ENCODE data around the gene MYO9B. TPM values are rescaled to one million over a fixed set of nuclear protein-coding genes. Genes with fewer than 3 reads are reported as not detected.

Gene MYO9B
- total RNA-seq, 5 donors from 2014 or later (not counting 1 experiment from before 2014, with no cell fraction given) = 185 to 220 (median 202) TPM

GRCh38 chr19:17076543-17076991 lies 990 bp downstream of the MYO9B start:
- DNase-seq = peak in 14 of 35 experiments; percentile 8 to 49 (median 18)
- Mint-ChIP-seq H3K27me3 (no peaks in the 10 kb centered on the region), H3K27ac (peak overlapping the region; percentile 87 to 95), H3K9me3 (no peaks in the 10 kb centered on the region), H3K4me1 (peaks cover 58 to 71% (median 70%) of the 10 kb centered on the region in 3 donors), H3K36me3 (no peaks in the 10 kb centered on the region), H3K4me3 (peak overlapping the region; percentile 95 to 99 (median 97))
- WGBS (ENCODE audit: insufficient coverage) = 0% methylated on average over 8 of the region's 12 CpGs
- Histone ChIP-seq H3K9me3 (no peaks in the 10 kb centered on the region), H3K27ac (ENCODE audit: low read length) (peak overlapping the region; percentile 37), H3K36me3 (ENCODE audit: control insufficient read depth in 2 of 2, extremely low read depth in 1 of 2, insufficient read depth in 1 of 2, low read length in 1 of 2) (peaks cover 0 to 2% of the 10 kb centered on the region in 2 donors), H3K27me3 (replicated peaks in 1 of 2; ENCODE audit: control insufficient read depth in 2 of 2, extremely low read depth in 1 of 2, insufficient read depth in 2 of 2, low read length in 1 of 2) (no peaks in the 10 kb centered on the region), H3K4me1 (ENCODE audit: control insufficient read depth in 1 of 2, extremely low read depth in 1 of 2, insufficient read depth in 2 of 2, low read length in 2 of 2) (peaks cover 22 to 74% of the 10 kb centered on the region in 2 experiments), H3K4me3 (ENCODE audit: control insufficient read depth in 1 of 2, extremely low read depth in 1 of 2, low read length in 1 of 2) (peak overlapping the region; percentile 74 to 82)
- no peak for ATAC-seq (replicated peaks in 1 of 4)
- POLR2A ChIA-PET = interaction anchor here in 1 of 2 donors (0.6 to 1.7 kb wide), 3 partner anchors 49 to 533 kb away, joined by 3 to 5 read pairs (median 3); no protein-coding TSS in a partner anchor
- CTCF ChIA-PET = interaction anchor here in 1 of 2 donors (0.6 to 1.6 kb wide), 3 partner anchors 14 to 190 kb away, joined by 3 read pairs; no protein-coding TSS in a partner anchor

DNA sequence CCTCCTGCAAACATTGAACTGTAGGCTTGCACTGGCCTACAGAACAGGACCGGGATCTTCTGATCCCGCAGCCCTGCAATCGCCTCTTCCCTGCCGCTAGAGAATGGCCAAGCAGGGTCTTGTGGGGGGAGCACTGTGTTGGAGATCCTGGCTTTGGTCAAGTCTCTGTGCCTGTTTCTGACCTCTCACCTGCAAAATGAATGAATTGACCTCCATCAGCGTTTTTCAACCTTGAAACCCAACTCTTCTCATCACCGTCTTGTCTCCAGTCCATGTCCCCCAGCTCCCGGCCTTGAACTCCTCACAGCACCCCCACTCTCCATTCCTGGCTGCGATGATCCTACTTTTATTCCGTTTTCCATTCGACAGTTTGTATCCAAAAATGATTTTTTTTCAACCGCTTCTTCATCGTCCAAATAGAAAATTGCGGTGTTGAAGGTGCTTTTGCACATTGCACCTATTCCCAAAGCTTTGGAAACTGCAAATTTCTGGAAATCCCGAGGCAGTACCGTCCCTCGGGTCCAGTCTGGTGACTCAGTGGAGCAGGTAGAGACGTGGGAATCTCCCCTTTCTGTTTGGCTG lies 2.0 kb downstream of the MYO9B start:
- Histone ChIP-seq H3K9me3 (no peaks in the 10 kb centered on the region), H3K36me3 (ENCODE audit: control insufficient read depth in 2 of 2, extremely low read depth in 1 of 2, insufficient read depth in 1 of 2, low read length in 1 of 2) (peaks cover 2 to 5% of the 10 kb centered on the region in 2 donors), H3K4me1 (ENCODE audit: control insufficient read depth in 1 of 2, extremely low read depth in 1 of 2, insufficient read depth in 2 of 2, low read length in 2 of 2) (peaks cover 22 to 82% of the 10 kb centered on the region in 2 experiments), H3K4me3 (ENCODE audit: control insufficient read depth in 1 of 2, extremely low read depth in 1 of 2, low read length in 1 of 2) (no peak overlapping the region), H3K27ac (ENCODE audit: low read length) (no peak overlapping the region), H3K27me3 (replicated peaks in 1 of 2; ENCODE audit: control insufficient read depth in 2 of 2, extremely low read depth in 1 of 2, insufficient read depth in 2 of 2, low read length in 1 of 2) (no peaks in the 10 kb centered on the region)
- peak overlapping the region; percentile 95 to 99 (median 97) for H3K4me3 Mint-ChIP-seq
- ATAC-seq (replicated peaks in 1 of 4) (no peak), DNase-seq (no peak)
- POLR2A ChIA-PET = interaction anchor here in 1 of 2 donors (0.8 to 1.7 kb wide), 2 partner anchors 48 to 258 kb away, joined by 3 to 5 read pairs; no protein-coding TSS in a partner anchor
- H3K9me3 Mint-ChIP-seq = no peaks in the 10 kb centered on the region
- 95% methylated on average over 11 of the region's 17 CpGs for WGBS (ENCODE audit: insufficient coverage)
- CTCF ChIA-PET = no interaction called here
- peaks cover 67 to 80% (median 79%) of the 10 kb centered on the region in 3 donors for H3K4me1 Mint-ChIP-seq
- peak overlapping the region; percentile 40 to 87 for H3K27ac Mint-ChIP-seq
- no peaks in the 10 kb centered on the region for H3K36me3 Mint-ChIP-seq
- H3K27me3 Mint-ChIP-seq = no peaks in the 10 kb centered on the region

- H3K4me1 ChIP-seq (ENCODE audit: control insufficient read depth in 1 of 2, extremely low read depth in 1 of 2, insufficient read depth in 2 of 2, low read length in 2 of 2) = peaks cover 22 to 77% of the 10 kb centered on the region in 2 experiments
- H3K27ac ChIP-seq (ENCODE audit: low read length) = no peak overlapping the region
- Mint-ChIP-seq H3K27me3 (no peaks in the 10 kb centered on the region), H3K4me1 (peaks cover 70 to 83% (median 80%) of the 10 kb centered on the region in 3 donors), H3K4me3 (peak overlapping the region; percentile 95 to 99 (median 97)), H3K9me3 (no peaks in the 10 kb centered on the region), H3K36me3 (no peaks in the 10 kb centered on the region), H3K27ac (peak overlapping the region in 1 of 2 donors; percentile 84)
- H3K27me3 ChIP-seq (replicated peaks in 1 of 2; ENCODE audit: control insufficient read depth in 2 of 2, extremely low read depth in 1 of 2, insufficient read depth in 2 of 2, low read length in 1 of 2) = no peaks in the 10 kb centered on the region
- H3K9me3 ChIP-seq = no peaks in the 10 kb centered on the region
- 93% methylated on average over 6 of the region's 19 CpGs for WGBS (ENCODE audit: insufficient coverage)
- DNase-seq = no peak
- peaks cover 4 to 5% of the 10 kb centered on the region in 2 donors for H3K36me3 ChIP-seq (ENCODE audit: control insufficient read depth in 2 of 2, extremely low read depth in 1 of 2, insufficient read depth in 1 of 2, low read length in 1 of 2)
- POLR2A ChIA-PET = no interaction called here
- CTCF ChIA-PET = no interaction called here
- no peak overlapping the region for H3K4me3 ChIP-seq (ENCODE audit: control insufficient read depth in 1 of 2, extremely low read depth in 1 of 2, low read length in 1 of 2)
- no peak for ATAC-seq (replicated peaks in 1 of 4)
Observed at GRCh38 chr19:17078036-17078919, 2.7 kb downstream of the MYO9B start.

- POLR2A ChIA-PET = no interaction called here
- Mint-ChIP-seq H3K36me3 (no peaks in the 10 kb centered on the region), H3K4me3 (peak overlapping the region; percentile 56 to 70 (median 59)), H3K9me3 (no peaks in the 10 kb centered on the region), H3K4me1 (peaks cover 67 to 75% (median 75%) of the 10 kb centered on the region in 3 donors), H3K27ac (peak overlapping the region; percentile 84 to 86), H3K27me3 (no peaks in the 10 kb centered on the region)
- no peak for ATAC-seq (replicated peaks in 1 of 4)
- Histone ChIP-seq H3K27me3 (replicated peaks in 1 of 2; ENCODE audit: control insufficient read depth in 2 of 2, extremely low read depth in 1 of 2, insufficient read depth in 2 of 2, low read length in 1 of 2) (no peaks in the 10 kb centered on the region), H3K4me1 (ENCODE audit: control insufficient read depth in 1 of 2, extremely low read depth in 1 of 2, insufficient read depth in 2 of 2, low read length in 2 of 2) (peaks cover 21 to 74% of the 10 kb centered on the region in 2 experiments), H3K4me3 (ENCODE audit: control insufficient read depth in 1 of 2, extremely low read depth in 1 of 2, low read length in 1 of 2) (peak overlapping the region in 1 of 2 donors; percentile 31), H3K27ac (ENCODE audit: low read length) (peak overlapping the region; percentile 55), H3K9me3 (no peaks in the 10 kb centered on the region), H3K36me3 (ENCODE audit: control insufficient read depth in 2 of 2, extremely low read depth in 1 of 2, insufficient read depth in 1 of 2, low read length in 1 of 2) (peaks cover 5 to 8% of the 10 kb centered on the region in 2 donors)
- no peak for DNase-seq
- 85% methylated on average over 14 of the region's 19 CpGs for WGBS (ENCODE audit: insufficient coverage)
- CTCF ChIA-PET = no interaction called here
Observed at GRCh38 chr19:17078920-17079709, 3.5 kb downstream of the MYO9B start.

DNA sequence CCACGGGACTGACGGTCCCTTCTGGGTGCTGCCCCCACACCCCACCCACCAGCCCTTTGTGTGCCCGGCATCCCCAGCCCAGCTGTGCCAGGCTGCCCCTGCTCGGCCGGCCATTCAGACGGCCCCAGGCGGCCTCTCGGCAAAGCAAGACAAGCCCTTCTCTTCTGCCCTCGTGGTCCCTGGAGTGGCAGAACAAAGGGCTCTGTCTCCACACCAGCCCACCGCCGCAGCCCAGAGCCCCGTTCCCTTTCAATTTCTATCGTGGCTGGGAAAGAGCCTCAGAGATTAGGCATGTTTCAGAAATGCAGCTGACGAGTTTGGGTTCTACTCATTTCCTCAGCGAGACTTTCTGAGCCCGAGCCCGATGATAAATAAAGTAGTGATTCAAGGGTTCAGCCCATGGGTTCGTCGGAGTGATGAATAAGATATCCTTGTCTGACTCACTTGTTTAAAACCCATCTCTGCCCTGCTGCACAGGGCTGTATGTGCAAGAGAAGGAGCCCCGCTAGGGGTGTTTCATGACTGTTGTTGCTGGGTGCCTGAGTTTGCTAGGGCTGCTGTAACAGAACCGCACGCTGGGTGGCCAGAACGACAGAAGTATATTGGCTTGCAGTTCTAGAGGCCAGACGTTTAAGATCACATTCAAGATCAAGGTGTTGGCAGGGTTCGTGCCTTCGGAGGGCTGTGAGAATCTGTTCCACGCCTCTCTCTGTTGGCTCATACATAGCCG lies 4.3 kb downstream of the MYO9B start:
- WGBS (ENCODE audit: insufficient coverage) = 54% methylated on average over 16 of the region's 28 CpGs
- peak overlapping the region; percentile 55 for H3K27ac ChIP-seq (ENCODE audit: low read length)
- H3K4me1 Mint-ChIP-seq = peaks cover 60 to 70% (median 69%) of the 10 kb centered on the region in 3 donors
- peak overlapping the region; percentile 56 to 70 (median 59) for H3K4me3 Mint-ChIP-seq
- H3K9me3 ChIP-seq = no peaks in the 10 kb centered on the region
- H3K27ac Mint-ChIP-seq = peak overlapping the region; percentile 84 to 86
- ATAC-seq (replicated peaks in 1 of 4) (peak in 3 of 4 experiments; percentile 23 to 38 (median 25)), DNase-seq (peak; percentile 9 to 72 (median 53))
- H3K36me3 Mint-ChIP-seq = no peaks in the 10 kb centered on the region
- H3K36me3 ChIP-seq (ENCODE audit: control insufficient read depth in 2 of 2, extremely low read depth in 1 of 2, insufficient read depth in 1 of 2, low read length in 1 of 2) = peaks cover 5 to 9% of the 10 kb centered on the region in 2 donors
- H3K4me3 ChIP-seq (ENCODE audit: control insufficient read depth in 1 of 2, extremely low read depth in 1 of 2, low read length in 1 of 2) = peak overlapping the region in 1 of 2 donors; percentile 31
- no peaks in the 10 kb centered on the region for H3K9me3 Mint-ChIP-seq
- peaks cover 14 to 68% of the 10 kb centered on the region in 2 experiments for H3K4me1 ChIP-seq (ENCODE audit: control insufficient read depth in 1 of 2, extremely low read depth in 1 of 2, insufficient read depth in 2 of 2, low read length in 2 of 2)
- H3K27me3 ChIP-seq (replicated peaks in 1 of 2; ENCODE audit: control insufficient read depth in 2 of 2, extremely low read depth in 1 of 2, insufficient read depth in 2 of 2, low read length in 1 of 2) = no peaks in the 10 kb centered on the region
- ChIA-PET POLR2A (no interaction called here), CTCF (no interaction called here)
- H3K27me3 Mint-ChIP-seq = no peaks in the 10 kb centered on the region

Data from T-cell (primary cell).